HG03457 (cell line): Measurements from ENCODE around the gene VPS29.
"Not testable (repeated sequence)": the region's sequence is repeated elsewhere in the genome, so short reads cannot be mapped to it uniquely, and the experiment has no call there.

ENCODE experiments used
- ATAC-seq: cut with Tn5 transposase; IDR thresholded peaks from one replicate; pipeline ENCODE4 v1.9.1; 2021; ENCODE audit warnings: moderate number of reproducible peaks; ENCODE audit not compliant: unreplicated experiment

Gene VPS29

DNA sequence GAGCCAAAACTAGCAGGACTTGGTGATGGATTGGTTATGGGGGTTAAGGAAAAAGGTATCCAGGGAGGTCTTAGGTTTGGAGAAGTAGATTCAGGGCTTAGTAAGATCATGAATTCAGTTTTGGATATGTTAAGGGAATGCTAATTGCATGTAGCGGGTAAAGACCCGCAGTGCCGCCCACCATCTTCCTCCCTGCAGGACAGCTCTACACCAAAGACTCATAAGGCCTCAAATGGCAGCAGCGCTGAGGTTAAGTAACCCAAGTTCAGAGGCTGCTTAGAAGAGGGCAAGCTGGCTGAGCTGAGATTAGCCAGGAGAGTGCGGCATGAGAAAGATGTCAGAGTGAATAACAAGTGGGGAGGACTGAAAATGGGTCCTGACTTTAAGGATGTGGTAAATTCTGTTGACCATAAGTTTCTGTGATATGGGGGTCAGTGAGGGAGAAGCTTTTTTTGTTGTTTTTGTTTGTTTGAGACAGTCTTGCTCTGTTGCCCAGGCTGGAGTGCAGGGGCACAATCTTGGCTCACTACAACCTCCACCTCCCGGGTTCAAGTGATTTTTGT, 26.4 kb upstream of the VPS29 start:
- no peak for ATAC-seq

GRCh38 chr12:110520876-110521712, 19.2 kb upstream of the VPS29 start:
- not testable (repeated sequence) for ATAC-seq

DNA sequence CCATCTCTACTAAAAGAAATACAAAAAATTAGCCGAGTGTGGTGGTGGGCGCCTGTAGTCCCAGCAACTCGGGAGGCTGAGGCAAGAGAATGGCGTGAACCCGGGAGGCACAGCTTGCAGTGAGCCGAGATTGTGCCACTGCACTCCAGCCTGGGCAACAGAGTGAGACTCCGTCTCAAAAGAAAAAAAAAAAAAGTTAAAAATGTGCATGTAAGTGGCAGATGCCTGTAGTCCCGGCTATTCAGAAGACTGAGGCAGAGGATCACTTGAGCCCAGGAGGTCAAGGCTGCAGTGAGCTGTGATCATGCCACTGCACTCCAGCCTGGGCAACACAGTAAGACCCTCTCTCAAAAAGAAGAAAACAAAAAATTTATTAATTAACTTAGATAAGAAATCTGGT, 16.1 kb upstream of the VPS29 start:
- not testable (repeated sequence) for ATAC-seq

DNA sequence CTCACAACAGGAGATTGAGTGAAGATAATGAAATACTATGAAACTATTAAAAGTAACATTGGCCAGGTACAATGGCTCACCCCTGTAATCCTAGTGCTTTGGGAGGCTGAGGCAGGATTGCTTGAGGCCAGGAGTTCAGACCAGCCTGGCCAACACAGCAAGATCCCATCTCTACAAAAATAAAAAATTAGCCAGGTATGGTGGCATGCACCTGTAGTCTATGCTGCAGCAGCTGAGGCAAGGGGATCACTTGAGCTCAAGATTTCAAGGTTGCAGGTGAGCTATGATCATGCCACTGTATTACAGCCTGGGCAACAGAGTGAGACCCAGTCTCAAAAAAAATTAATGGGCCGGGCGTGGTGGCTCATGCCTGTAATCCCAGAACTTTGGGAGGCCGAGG, 15.1 kb upstream of the VPS29 start:
- ATAC-seq = no peak

GRCh38 chr12:110514363-110514762, 12.5 kb upstream of the VPS29 start:
- ATAC-seq = no peak

- no peak for ATAC-seq
These were observed 11.9 kb upstream of the VPS29 start for GRCh38 chr12:110513842-110514241.

GRCh38 chr12:110508071-110508586, 6.2 kb upstream of the VPS29 start:
- ATAC-seq = no peak

- no peak for ATAC-seq
These were observed 3.4 kb upstream of the VPS29 start for GRCh38 chr12:110505332-110505731.

- no peak for ATAC-seq
These were observed 1.5 kb upstream of the VPS29 start for GRCh38 chr12:110503432-110503831.

DNA sequence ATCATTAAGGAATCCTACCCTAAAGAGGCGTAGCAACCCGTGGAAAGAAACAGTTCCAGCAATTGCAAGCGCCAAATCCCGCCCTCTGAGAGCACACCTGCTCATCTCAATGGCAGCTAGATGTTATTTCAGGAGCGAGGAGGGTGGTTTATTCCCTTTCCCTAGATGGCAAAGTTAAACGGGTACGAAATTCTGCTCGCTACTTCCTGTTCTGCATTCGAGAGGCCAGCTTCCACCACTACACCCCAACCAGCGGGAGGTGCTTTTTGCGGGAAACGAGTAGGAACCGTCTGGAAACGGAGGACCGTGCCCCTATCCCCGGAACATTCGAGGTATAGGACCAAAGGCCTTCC, 536 bp downstream of the VPS29 start:
- ATAC-seq = peak; percentile 5

DNA sequence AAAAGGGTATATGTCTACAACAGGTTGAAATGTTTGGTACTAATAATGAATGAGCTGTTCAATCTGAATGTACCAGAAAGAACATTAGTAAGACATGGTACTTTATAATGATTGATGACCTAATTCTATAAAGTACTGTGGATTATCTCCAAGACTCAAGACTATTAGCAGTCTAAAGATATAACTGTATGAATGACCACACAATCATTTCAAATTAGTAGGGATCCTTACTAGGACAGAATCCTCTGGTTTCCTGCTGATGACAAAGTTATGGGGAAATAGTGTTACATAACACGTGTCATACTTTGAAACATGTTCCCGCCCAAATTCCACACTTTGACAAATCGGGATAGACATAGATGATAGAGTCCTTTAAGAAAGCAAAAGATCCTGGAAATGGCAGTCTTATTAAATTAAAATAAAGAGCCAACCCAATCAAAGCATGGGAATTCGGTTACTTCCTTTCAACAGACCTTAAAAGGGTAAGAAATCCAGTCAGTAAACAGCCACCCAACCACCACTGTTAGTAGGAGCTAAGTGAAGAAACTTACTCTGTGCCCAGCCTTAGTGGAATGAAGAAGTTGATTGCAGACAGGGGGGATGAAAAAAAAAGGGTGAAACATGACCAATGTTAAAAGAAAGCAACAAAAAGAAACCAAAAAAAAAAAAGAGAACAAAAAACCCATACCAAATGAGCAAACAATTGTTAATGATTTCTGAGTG, 2.8 kb downstream of the VPS29 start:
- ATAC-seq = no peak

GRCh38 chr12:110475426-110475825, 26.5 kb downstream of the VPS29 start:
- ATAC-seq = no peak

GRCh38 chr12:110468214-110469048, 33.5 kb downstream of the VPS29 start, which contains the start of the genes FAM216A and GPN3:
Gene FAM216A, plus strand, starts transcription at chr12:110468845. Its CDS starts 31 bp downstream, at chr12:110468876.
Gene GPN3, minus strand, starts transcription at chr12:110468257. Its CDS starts 54 bp downstream, at chr12:110468203.
- ATAC-seq = peak; percentile 57

DNA sequence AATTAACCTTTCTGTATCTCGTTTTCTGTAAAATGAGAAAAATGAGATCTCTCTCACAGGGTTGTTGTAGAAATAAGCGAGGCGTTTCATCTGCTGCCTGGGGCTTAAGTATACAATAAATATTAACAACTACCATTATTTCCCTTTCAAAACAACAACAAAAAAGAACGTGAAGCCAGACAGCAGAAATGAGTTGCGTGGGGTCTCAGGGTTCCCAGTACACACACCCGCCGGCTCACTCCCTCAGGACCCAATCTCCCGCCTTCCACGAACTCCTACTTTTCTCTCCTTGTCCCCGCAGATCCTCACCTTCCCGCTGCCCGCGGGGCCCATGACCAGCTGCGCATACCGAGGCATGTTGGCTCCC, 34.1 kb downstream of the VPS29 start:
- ATAC-seq = no peak

DNA sequence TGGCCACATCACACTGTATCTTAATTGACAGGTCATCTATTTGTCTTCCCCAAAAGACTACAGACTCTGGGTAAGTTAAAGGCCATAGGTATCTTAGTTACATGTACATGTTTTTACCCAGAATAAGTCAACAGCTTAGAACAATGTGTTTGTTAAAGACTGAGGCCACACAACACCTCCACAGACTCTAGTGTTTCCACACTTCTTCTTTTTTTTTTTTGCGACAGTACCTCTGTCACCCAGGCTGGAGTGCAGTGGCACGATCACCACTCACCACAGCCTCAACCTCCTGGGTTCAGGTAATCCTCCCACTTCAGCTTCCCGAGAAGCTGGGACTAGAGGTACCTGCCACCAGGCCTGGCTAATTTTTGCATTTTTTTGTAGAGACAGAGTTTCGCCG, 35.1 kb downstream of the VPS29 start:
- ATAC-seq = no peak

DNA sequence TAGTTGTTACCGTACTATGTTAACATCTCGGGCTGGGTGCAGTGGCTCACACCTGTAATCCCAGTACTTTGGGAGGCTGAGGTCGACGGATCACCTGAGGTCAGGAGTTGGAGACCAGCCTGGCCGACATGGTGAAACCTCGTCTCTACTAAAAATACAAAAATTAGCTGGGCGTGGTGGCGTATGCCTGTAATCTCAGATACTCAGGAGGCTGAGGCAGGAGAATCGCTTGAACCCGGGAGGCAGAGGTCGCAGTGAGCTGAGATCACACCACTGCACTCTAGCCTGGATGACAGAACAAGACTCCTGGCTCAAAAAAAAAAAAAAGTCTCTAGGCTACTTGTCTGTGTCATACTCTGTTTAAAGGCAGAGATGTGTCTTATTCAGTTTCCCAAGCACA, 36.1 kb downstream of the VPS29 start:
- not testable (repeated sequence) for ATAC-seq

DNA sequence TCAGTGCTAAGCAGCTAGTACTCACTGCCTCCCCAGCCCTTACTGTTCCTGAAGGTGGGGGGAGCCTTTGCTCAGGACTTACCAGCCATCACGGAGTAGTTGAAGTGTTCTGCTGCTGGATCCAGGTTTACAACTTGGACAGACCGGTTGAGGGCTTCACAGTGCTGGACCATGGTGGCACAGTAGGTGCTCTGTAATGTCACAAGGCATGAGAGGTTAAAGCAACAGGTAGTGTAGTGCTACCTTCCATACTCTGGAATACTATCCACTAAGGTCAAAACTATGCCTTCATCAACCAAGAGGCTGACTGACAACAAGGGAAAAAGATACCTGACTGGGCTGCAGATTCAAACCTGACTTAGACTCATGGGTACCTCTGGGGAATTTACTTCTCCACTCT, 36.9 kb downstream of the VPS29 start:
- no peak for ATAC-seq

GRCh38 chr12:110461189-110461588, 40.7 kb downstream of the VPS29 start:
- not testable (repeated sequence) for ATAC-seq

- no peak for ATAC-seq
These were observed 43.2 kb downstream of the VPS29 start for GRCh38 chr12:110458756-110459155.

GRCh38 chr12:110453569-110454296, 48.2 kb downstream of the VPS29 start:
- ATAC-seq = no peak
